Heart right ventricle (tissue), 16 donors: ENCODE data around the gene PLPP2. TPM values are rescaled to one million over a fixed set of nuclear protein-coding genes. Genes with fewer than 3 reads are reported as not detected.

ENCODE experiments used
- ATAC-seq, 8 donors: fragments of 200-7000 bp; cut with Tn5 transposase; one replicate each; pipeline ENCODE4 v1.9.1; 2020; ENCODE audit warnings: mild to moderate bottlenecking in 8 of 8, moderate library complexity in 8 of 8, moderate number of reproducible peaks in 1 of 8
- DNase-seq, 2 donors: peaks; one replicate each; pipeline ENCODE4 v3.0.0-alpha.2; 2020
- H3K27ac ChIP-seq, 10 donors: fragments of 200-600 bp; sonication (generic) in 2 of 10; one replicate each; pipeline versions ENCODE4 v1.5.0 to v1.8.0; 2020 to 2022; ENCODE audit warnings: mild to moderate bottlenecking in 3 of 10
- H3K27me3 ChIP-seq, 7 donors: fragments of 200-600 bp; one replicate each; pipeline ENCODE4 v1.8.0; 2021 to 2022; ENCODE audit warnings: mild to moderate bottlenecking in 2 of 7
- H3K36me3 ChIP-seq, 9 donors: fragments of 200-600 bp; sonication (generic) in 1 of 9; one replicate each; pipeline versions ENCODE4 v1.5.0 to v1.8.0; 2020 to 2022; ENCODE audit warnings: mild to moderate bottlenecking in 2 of 9
- H3K4me1 ChIP-seq, 9 donors: fragments of 200-600 bp; sonication (generic) in 1 of 9; one replicate each; pipeline versions ENCODE4 v1.5.0 to v1.8.0; 2020 to 2022; ENCODE audit warnings: mild to moderate bottlenecking in 4 of 9
- H3K4me3 ChIP-seq, 10 donors: fragments of 200-600 bp; sonication (generic) in 2 of 10; one replicate each; pipeline versions ENCODE4 v1.5.0 to v1.8.0; 2020 to 2022; ENCODE audit warnings: mild to moderate bottlenecking in 7 of 10, moderate library complexity in 2 of 10
- H3K9me3 ChIP-seq, 11 donors: fragments of 200-600 bp in 10 of 11; sonication (generic) in 2 of 11; one replicate each; pipeline versions ENCODE4 v1.5.0 to v1.8.0; 2013 to 2022; ENCODE audit warnings: mild to moderate bottlenecking in 2 of 11, control low read depth in 1 of 11, moderate library complexity in 1 of 11
- WGBS, 2 donors: extraction: QIAGEN DNeasy Blood & Tissue Kit; methylation state at CpG; one replicate each; pipeline ENCODE4 v1.1.7; 2013; ENCODE audit warnings: inconsistent platforms in 1 of 2; 5-methylcytosine and 5-hydroxymethylcytosine counted together
- intact Hi-C, 10 donors: fragments of 100-400 bp; cut with DNase I; formaldehyde crosslinking; loops; one replicate each; pipeline versions ENCODE4 v1.11.1 to v1.14.2; 2022
- polyA plus RNA-seq, 2 donors: library from polyadenylated mRNA; stranded (reverse); fragments of 200-250 nt; gene quantifications; one replicate each; pipeline ENCODE4 v1.2.3, GENCODE V29; 2013
- total RNA-seq, 10 donors: library from RNA; stranded (reverse); fragmentation: NEBNext Ultra II Directional in 3 of 10; extraction: Animal tissue kit (Norgen Biotek cat#: 25700) in 3 of 10; gene quantifications; one replicate each; pipeline versions ENCODE4 v1.2.1 to v1.2.4, GENCODE V29; 2021 to 2023
- TF ChIP-seq, protein P1 (sequence below), 9 donors: fragments of 200-600 bp; sonication (generic) in 2 of 9; IDR thresholded peaks; one replicate each; pipeline versions ENCODE4 v1.5.0 to v1.8.0; 2021 to 2022; ENCODE audit warnings: antibody characterized with exemption in 9 of 9, mild to moderate bottlenecking in 5 of 9, moderate library complexity in 1 of 9
- donor health status: Arrhythmogenic right ventricular cardiomyopathy.
- donor health status: ischemic (EF 13 %, LVEDD 7.1; RV severe dilation, severe dysfunction).
- donor health status: healthy with polysubstance abuse.
- donor health status: DM: no; HTN: yes; CAD: no.
- donor health status: DM: no; HTN: no; CAD: no.
- donor health status: ischemic (EF 25% LVEDD 6.9; RV normal size, moderate dysfunction).
- donor health status: ischemic (EF 25% LVEDD 5.7; RV mildly dilated, moderate dysfunction).
- donor health status: healthy.
- donor health status: DM: yes; HTN: yes; CAD: no.
- donor health status: Ischemic cardiomyopathy.
- donor health status: ischemic (EF 35%, LVEDD 5.7; RV mildly dilated, moderate dysfunction).
- donor health status: nonischemic (EF 11% LVEDD 7.7; RV severe dilation, severe dysfunction).
- donor health status: DM: yes; HTN: yes; CAD: no.
- donor health status: PGD.
- donor health status: ischemic (EF 29% LVEDD 5.4; RV normal size, mild dysfunction).
- donor health status: nonischemic (EF 23%, LVEDD 6.1; RV moderate dilation, normal function).

The PLPP2 gene
- total and polyA plus RNA-seq, 12 donors, result 0.14 to 2.8 (median 0.76) TPM

DNA sequence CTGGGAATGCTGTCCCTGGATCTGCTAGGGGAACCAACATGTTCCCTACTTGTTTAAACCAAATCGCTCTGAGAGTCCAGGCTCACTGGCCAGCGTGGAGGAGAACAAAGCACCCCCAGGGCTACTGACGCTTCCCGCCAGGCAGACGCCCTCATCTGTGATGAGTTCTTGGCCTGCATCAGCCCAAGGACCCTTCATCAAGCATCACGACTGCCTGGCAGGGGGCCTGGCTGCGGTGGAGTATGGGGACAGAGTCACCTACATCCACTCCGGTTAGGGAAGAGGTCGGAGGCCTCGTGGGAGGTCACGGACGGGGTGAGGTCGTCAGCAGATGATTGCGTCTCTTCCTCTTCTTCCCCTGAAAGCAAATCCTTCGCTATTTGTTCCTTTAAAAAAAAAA is 35.7 kb upstream of the PLPP2 start:
- no peak for DNase-seq

DNA sequence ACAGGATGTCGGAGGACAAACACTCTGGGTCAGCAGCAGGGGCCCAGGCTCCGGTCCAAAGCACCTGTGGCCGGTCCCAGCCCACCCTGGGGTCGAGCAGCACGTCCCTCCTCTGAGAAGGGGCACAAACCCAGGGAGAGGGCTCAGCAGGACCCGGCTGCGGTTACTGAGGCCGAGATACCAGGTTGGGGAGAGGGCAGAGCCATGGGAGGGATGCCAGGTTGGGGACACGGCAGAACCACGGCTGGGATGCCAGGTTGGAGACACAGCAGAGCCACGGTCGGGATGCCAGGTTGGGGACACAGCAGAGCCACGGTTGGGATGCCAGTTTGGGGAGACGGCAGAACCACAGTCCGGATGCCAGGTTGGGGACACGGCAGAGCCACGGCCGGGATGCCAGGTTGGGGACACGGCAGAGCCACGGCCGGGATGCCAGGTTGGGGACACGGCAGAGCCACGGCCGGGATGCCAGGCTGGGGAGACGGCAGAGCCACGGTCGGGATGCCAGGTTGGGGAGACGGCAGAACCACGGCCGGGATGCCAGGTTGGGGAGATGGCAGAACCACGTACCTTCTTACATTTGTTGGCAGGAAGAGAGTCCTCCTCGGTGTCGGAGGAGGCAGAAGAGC is 34.8 kb upstream of the PLPP2 start:
- no peak overlapping the region for H3K4me3 ChIP-seq
- intact Hi-C loops, result no loop called here
- H3K27me3 ChIP-seq, result no peaks in the 10 kb centered on the region
- peaks cover 0 to 90% (median 65%) of the 10 kb centered on the region in 9 donors for H3K36me3 ChIP-seq
- ATAC-seq (peak in 1 of 8 donors; percentile 44), DNase-seq (no peak)
- no peak overlapping the region for H3K27ac ChIP-seq
- TF ChIP-seq, protein P1, sequence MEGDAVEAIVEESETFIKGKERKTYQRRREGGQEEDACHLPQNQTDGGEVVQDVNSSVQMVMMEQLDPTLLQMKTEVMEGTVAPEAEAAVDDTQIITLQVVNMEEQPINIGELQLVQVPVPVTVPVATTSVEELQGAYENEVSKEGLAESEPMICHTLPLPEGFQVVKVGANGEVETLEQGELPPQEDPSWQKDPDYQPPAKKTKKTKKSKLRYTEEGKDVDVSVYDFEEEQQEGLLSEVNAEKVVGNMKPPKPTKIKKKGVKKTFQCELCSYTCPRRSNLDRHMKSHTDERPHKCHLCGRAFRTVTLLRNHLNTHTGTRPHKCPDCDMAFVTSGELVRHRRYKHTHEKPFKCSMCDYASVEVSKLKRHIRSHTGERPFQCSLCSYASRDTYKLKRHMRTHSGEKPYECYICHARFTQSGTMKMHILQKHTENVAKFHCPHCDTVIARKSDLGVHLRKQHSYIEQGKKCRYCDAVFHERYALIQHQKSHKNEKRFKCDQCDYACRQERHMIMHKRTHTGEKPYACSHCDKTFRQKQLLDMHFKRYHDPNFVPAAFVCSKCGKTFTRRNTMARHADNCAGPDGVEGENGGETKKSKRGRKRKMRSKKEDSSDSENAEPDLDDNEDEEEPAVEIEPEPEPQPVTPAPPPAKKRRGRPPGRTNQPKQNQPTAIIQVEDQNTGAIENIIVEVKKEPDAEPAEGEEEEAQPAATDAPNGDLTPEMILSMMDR (IDR thresholded peaks at IDR 0.05), result no peak
- 86 to 91% methylated on average over 33 of the region's 33 CpGs for WGBS, 2 donors
- H3K9me3 ChIP-seq, result peaks cover 0 to 24% (median 0%) of the 10 kb centered on the region in 11 donors
- peaks cover 0 to 12% (median 0%) of the 10 kb centered on the region in 9 donors for H3K4me1 ChIP-seq

More for the DNA sequence above, 35.7 kb upstream of the PLPP2 start:
- TF ChIP-seq, protein P1 (IDR thresholded peaks at IDR 0.05), result no peak
- no peak overlapping the region for H3K4me3 ChIP-seq
- H3K36me3 ChIP-seq, result peaks cover 0 to 90% (median 65%) of the 10 kb centered on the region in 9 donors
- peaks cover 0 to 26% (median 0%) of the 10 kb centered on the region in 11 donors for H3K9me3 ChIP-seq
- 91 to 95% methylated on average over 15 of the region's 15 CpGs for WGBS, 2 donors
- no peak for ATAC-seq
- H3K27ac ChIP-seq, result no peak overlapping the region
- H3K27me3 ChIP-seq, result no peaks in the 10 kb centered on the region
- intact Hi-C loops, result no loop called here
- peaks cover 0 to 12% (median 0%) of the 10 kb centered on the region in 9 donors for H3K4me1 ChIP-seq

DNA sequence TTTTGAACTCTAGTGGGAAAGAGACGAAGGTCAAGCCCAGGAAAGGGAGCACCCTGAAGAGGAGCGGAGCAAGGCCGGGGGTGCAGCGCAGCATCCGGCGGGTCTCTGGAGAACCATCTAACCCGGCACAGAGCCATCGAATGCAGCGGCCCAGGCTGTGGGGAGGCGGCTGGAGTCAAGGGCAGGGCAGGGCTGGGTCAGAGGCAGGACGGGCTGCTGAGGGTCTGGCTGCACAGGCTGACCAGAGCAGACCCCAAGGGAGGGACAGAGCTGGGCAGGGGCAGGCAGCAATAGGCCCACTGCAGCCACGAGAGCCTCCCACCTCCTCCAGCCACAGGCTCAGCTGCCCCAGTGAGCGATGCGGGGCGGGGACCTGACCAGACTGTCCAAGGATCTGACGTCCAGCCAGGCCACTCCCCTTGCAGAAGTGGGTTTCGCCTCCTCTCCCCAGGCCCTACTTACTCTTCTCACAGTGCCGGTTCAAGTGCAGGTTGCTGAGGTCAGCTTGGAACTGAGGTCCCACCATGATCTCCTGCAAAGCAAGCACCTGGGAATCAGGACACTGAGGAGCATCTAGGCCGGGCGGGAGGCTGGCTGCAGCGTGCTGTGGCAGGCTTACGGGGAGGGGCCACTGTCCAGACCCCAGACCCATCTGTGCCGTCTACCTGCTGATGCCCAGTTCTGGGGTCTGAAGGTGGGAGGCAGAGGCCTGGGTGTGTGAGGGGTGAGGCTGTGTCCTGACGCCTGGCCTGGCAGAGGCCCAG is 34.2 kb upstream of the PLPP2 start:
- TF ChIP-seq, protein P1 (IDR thresholded peaks at IDR 0.05), result no peak
- H3K4me1 ChIP-seq, result peaks cover 0 to 12% (median 0%) of the 10 kb centered on the region in 9 donors
- WGBS, 2 donors, result 89 to 90% methylated on average over 24 of the region's 24 CpGs
- DNase-seq (no peak), ATAC-seq (peak in 3 of 8 donors; percentile 22 to 54 (median 41))
- H3K27ac ChIP-seq, result no peak overlapping the region
- H3K27me3 ChIP-seq, result no peaks in the 10 kb centered on the region
- H3K36me3 ChIP-seq, result peaks cover 0 to 90% (median 65%) of the 10 kb centered on the region in 9 donors
- intact Hi-C loops, result no loop called here
- peaks cover 0 to 25% (median 0%) of the 10 kb centered on the region in 11 donors for H3K9me3 ChIP-seq
- H3K4me3 ChIP-seq, result no peak overlapping the region

DNA sequence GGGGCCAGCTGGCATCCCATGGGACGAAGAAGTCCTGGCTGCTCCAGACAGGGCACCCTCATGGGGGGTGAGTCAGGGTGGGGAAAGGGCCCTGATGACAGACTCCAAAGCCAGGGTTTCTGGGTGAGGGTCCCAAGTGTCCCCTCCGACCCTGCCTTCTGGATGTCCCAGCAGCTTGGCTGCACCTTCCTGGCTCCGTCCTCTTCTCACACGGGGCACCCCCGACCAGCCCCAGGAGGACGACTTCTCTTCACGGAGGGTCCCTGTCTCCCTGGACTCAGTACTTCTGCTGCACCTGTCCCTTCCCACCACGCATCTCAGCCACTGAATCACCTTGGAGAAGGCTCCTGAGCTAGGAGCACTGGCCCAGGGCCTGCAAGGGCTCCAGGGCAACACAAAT is 33.5 kb upstream of the PLPP2 start:
- peaks cover 0 to 12% (median 0%) of the 10 kb centered on the region in 9 donors for H3K4me1 ChIP-seq
- H3K27me3 ChIP-seq, result no peaks in the 10 kb centered on the region
- no peak for ATAC-seq
- intact Hi-C loops, result no loop called here
- no peak overlapping the region for H3K4me3 ChIP-seq
- no peak overlapping the region for H3K27ac ChIP-seq
- 98 to 99% methylated on average over 8 of the region's 8 CpGs for WGBS, 2 donors
- TF ChIP-seq, protein P1 (IDR thresholded peaks at IDR 0.05), result no peak
- DNase-seq, result no peak
- peaks cover 0 to 90% (median 63%) of the 10 kb centered on the region in 9 donors for H3K36me3 ChIP-seq
- peaks cover 0 to 25% (median 0%) of the 10 kb centered on the region in 11 donors for H3K9me3 ChIP-seq
